Fibroblast of skin of back (primary cell): ENCODE results near the gene HEATR9.

Experiments
- DNase-seq: peaks from one replicate; pipeline ENCODE4 v3.0.0-alpha.2; 2013

Gene HEATR9

DNA sequence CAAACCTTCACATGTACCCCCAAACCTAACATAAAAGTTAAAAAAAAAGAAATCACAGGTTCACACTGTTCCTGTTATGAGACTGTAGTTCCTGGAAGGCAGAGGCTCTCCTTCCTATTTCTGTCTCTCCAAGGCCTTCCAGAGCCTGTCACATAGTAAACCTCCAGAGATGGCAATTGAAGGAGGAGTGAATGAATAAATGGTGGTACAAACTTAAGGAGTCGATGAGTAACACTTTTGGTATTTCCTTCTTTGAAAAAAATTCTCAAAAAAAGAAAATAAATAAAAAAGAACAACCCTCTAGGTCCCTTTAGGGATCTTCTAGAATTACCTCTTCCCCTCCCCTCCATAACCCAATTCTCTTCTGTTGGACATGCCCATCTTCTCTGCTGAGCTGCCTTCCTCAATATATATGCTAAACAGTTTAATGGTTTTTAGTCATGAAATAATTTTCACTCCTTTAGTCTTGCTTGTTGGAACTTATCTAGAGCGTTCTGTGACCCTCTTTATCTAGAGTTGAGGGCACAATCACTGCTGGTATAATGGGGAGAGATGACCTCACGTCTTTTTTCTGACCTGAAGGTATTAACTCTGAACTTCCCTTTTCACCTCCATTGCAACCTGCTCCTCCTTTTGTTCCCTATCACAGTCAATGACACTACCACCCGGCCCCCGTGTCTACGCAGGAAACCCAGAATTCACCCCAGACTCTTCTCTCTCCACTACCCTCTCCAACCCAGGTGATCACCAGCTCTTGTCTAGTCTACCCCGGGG lies 61.1 kb downstream of the HEATR9 start:
- DNase-seq, result peak; percentile 87
